Measurements from ENCODE around the gene SLC19A3. TPM values are rescaled to one million over a fixed set of nuclear protein-coding genes. Genes with fewer than 3 reads are reported as not detected.
"Not testable (repeated sequence)": the region's sequence is repeated elsewhere in the genome, so short reads cannot be mapped to it uniquely, and the experiment has no call there.

Gene SLC19A3
- total RNA-seq, 2 donors from 2014 or later: 0.41 to 1.3 TPM

DNA sequence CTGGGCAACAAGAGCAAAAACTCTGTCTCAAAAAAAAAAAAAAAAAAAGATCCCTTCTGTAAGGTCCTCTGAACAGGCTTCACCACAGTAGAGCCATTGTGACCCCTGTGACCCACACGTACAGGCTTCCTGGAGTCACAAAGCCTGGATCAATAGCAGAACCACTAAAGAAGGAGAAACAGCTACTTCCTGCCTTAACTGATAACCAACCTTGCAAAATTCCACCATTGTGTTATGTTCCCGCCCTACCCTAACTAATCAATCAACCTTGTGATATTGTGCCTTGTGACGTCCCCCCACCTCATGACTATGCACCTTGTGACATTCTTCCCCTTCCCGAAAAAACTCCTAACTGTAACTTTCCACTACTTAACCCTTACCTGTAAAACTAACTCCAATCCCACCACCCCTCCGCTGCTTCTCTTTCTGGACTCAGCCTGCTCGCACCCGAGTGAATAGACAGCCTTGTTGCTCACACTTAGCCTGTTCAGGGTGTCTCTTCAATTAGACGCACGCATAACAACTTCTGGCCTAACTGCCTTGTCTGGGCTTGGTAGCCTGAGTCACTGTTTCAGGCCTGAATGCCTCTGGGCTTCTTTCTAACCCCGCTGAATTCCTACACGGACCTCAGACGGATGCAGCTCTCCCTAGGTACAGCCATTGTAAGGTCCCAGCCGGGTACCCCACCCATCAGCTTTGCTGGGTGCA lies 41.7 kb upstream of the SLC19A3 start:
- no peak for DNase-seq (ENCODE audit: low spot score)
- TF ChIP-seq POLR2AphosphoS5 (IDR thresholded peaks at IDR 0.05) (no peak), POLR2A (IDR thresholded peaks at IDR 0.05) (no peak)
- TF ChIP-seq, protein P1, sequence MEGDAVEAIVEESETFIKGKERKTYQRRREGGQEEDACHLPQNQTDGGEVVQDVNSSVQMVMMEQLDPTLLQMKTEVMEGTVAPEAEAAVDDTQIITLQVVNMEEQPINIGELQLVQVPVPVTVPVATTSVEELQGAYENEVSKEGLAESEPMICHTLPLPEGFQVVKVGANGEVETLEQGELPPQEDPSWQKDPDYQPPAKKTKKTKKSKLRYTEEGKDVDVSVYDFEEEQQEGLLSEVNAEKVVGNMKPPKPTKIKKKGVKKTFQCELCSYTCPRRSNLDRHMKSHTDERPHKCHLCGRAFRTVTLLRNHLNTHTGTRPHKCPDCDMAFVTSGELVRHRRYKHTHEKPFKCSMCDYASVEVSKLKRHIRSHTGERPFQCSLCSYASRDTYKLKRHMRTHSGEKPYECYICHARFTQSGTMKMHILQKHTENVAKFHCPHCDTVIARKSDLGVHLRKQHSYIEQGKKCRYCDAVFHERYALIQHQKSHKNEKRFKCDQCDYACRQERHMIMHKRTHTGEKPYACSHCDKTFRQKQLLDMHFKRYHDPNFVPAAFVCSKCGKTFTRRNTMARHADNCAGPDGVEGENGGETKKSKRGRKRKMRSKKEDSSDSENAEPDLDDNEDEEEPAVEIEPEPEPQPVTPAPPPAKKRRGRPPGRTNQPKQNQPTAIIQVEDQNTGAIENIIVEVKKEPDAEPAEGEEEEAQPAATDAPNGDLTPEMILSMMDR (IDR thresholded peaks at IDR 0.05): no peak
- Histone ChIP-seq H3K4me3 (no peak overlapping the region), H3K4me1 (replicated peaks) (no peaks in the 10 kb centered on the region), H3K36me3 (no peaks in the 10 kb centered on the region), H3K27ac (no peak overlapping the region), H3K27me3 (replicated peaks; ENCODE audit: insufficient read depth) (no peaks in the 10 kb centered on the region), H3K9me3 (no peaks in the 10 kb centered on the region)
- intact Hi-C loops (cut with DNase I): no loop called here
- WGBS: 74% methylated on average over 13 of the region's 13 CpGs

- DNase-seq (ENCODE audit: low spot score); H3K27me3 ChIP-seq (replicated peaks; ENCODE audit: insufficient read depth); H3K9me3 ChIP-seq; H3K4me3 ChIP-seq; intact Hi-C loops (cut with DNase I); H3K27ac ChIP-seq; H3K4me1 ChIP-seq (replicated peaks); H3K36me3 ChIP-seq: not testable (repeated sequence)
- 66% methylated on average over 4 of the region's 4 CpGs for WGBS
Observed at GRCh38 chr2:227756261-227756660, 38.4 kb upstream of the SLC19A3 start.

DNA sequence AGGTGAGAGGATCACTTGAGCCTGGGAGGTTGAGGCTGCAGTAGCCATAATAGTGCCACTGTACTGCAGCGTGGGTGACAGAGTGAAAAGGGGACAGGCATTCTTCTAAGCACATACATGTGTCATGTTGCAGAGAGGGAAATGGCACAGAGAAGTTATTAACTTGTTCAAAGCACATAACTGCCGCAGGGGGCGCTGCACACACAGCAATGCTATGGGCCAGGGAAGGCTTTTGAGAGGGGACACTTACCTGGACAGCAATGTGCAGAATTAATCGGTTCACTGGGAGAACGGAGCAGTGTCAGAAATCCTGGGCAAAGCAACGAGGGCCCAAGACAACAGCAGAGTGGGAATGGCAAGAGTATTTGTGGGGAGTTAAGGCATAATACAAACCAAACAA lies 30.3 kb upstream of the SLC19A3 start:
- intact Hi-C loops (cut with DNase I): no loop called here

GRCh38 chr2:227745594-227745993 lies 27.8 kb upstream of the SLC19A3 start, which contains the start of gene SCYGR8:
SCYGR8 (plus strand) TSS chr2:227745894; CDS start chr2:227745894, 0 bp downstream.
- H3K36me3 ChIP-seq: no peaks in the 10 kb centered on the region
- TF ChIP-seq POLR2AphosphoS5 (IDR thresholded peaks at IDR 0.05) (no peak), POLR2A (IDR thresholded peaks at IDR 0.05) (no peak)
- TF ChIP-seq, protein P1 (IDR thresholded peaks at IDR 0.05): no peak
- intact Hi-C loops (cut with DNase I): no loop called here
- DNase-seq (ENCODE audit: low spot score): no peak
- H3K9me3 ChIP-seq: no peaks in the 10 kb centered on the region
- 88% methylated on average over 4 of the region's 9 CpGs for WGBS
- no peak within 1 kb of the TSS for H3K27ac ChIP-seq
- H3K4me3 ChIP-seq: no peak within 1 kb of the TSS
- H3K4me1 ChIP-seq (replicated peaks): no peaks in the 10 kb centered on the region
- H3K27me3 ChIP-seq (replicated peaks; ENCODE audit: insufficient read depth): no peaks in the 10 kb centered on the region

More for the DNA sequence above, 30.3 kb upstream of the SLC19A3 start:
- H3K36me3 ChIP-seq: no peaks in the 10 kb centered on the region
- no peaks in the 10 kb centered on the region for H3K9me3 ChIP-seq
- DNase-seq (ENCODE audit: low spot score): no peak
- no peaks in the 10 kb centered on the region for H3K4me1 ChIP-seq (replicated peaks)
- no peak overlapping the region for H3K4me3 ChIP-seq
- TF ChIP-seq POLR2A (IDR thresholded peaks at IDR 0.05) (no peak), POLR2AphosphoS5 (IDR thresholded peaks at IDR 0.05) (no peak)
- TF ChIP-seq, protein P1 (IDR thresholded peaks at IDR 0.05): no peak
- WGBS: 73% methylated on average over 6 of the region's 6 CpGs
- no peak overlapping the region for H3K27ac ChIP-seq
- H3K27me3 ChIP-seq (replicated peaks; ENCODE audit: insufficient read depth): no peaks in the 10 kb centered on the region

- H3K9me3 ChIP-seq; H3K27me3 ChIP-seq (replicated peaks; ENCODE audit: insufficient read depth); intact Hi-C loops (cut with DNase I); H3K36me3 ChIP-seq; DNase-seq (ENCODE audit: low spot score); H3K4me3 ChIP-seq; H3K4me1 ChIP-seq (replicated peaks); H3K27ac ChIP-seq: not testable (repeated sequence)
- 85% methylated on average over 7 of the region's 7 CpGs for WGBS
Observed at GRCh38 chr2:227740705-227741104, 22.9 kb upstream of the SLC19A3 start.

DNA sequence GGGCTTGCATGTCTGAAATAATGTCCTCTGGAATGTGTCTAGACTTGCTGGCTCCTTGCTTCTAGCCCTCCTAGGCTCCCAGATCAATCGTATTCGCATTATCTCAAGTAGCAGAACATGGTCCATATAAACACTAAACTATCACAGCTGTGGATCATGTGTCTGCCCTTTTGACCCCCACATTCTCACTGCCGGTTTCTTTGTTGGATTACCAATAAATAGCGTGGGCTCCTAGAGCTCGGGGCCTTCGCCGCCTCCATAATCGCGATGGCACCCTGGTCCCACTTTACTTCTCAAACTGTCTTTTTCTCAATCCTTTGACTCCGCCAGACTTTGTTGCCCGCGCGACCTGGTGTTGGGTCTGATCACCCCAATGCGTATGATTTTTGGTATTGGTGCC lies 21.5 kb upstream of the SLC19A3 start:
- H3K4me3 ChIP-seq: no peak overlapping the region
- intact Hi-C loops (cut with DNase I): no loop called here
- H3K36me3 ChIP-seq: no peaks in the 10 kb centered on the region
- no peak for DNase-seq (ENCODE audit: low spot score)
- no peaks in the 10 kb centered on the region for H3K27me3 ChIP-seq (replicated peaks; ENCODE audit: insufficient read depth)
- no peaks in the 10 kb centered on the region for H3K4me1 ChIP-seq (replicated peaks)
- H3K9me3 ChIP-seq: no peaks in the 10 kb centered on the region
- 57% methylated on average over 14 of the region's 14 CpGs for WGBS
- no peak overlapping the region for H3K27ac ChIP-seq
- TF ChIP-seq, protein P1 (IDR thresholded peaks at IDR 0.05): no peak
- TF ChIP-seq POLR2A (IDR thresholded peaks at IDR 0.05) (no peak), POLR2AphosphoS5 (IDR thresholded peaks at IDR 0.05) (no peak)
